ENCODE results near the gene FER. TPM values are rescaled to one million over a fixed set of nuclear protein-coding genes. Genes with fewer than 3 reads are reported as not detected.
"Not testable (repeated sequence)": the region's sequence is repeated elsewhere in the genome, so short reads cannot be mapped to it uniquely, and the experiment has no call there.

FER gene
- total RNA-seq, 1 donor from 2014 or later = 30.9 TPM

DNA sequence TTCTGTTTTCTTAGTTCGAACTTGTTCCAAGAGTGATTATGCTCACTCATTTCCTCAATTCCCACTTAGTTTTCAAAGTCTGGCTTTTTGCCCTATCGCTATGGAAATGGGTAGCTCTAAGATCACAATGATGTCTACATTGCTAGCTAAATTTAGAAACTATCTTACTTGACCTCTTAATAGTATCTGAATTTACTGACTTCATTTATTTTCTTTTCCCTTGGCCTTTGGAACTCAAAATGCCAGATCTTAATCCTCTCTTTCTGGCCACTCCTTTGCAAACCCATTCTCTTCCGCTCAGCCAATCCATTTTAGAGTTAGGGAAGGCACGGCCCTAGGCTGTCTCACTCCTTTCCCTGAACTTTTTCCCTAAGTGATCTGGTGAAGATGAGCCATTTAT, 137.0 kb downstream of the FER start:
- TF ChIP-seq, protein P1, sequence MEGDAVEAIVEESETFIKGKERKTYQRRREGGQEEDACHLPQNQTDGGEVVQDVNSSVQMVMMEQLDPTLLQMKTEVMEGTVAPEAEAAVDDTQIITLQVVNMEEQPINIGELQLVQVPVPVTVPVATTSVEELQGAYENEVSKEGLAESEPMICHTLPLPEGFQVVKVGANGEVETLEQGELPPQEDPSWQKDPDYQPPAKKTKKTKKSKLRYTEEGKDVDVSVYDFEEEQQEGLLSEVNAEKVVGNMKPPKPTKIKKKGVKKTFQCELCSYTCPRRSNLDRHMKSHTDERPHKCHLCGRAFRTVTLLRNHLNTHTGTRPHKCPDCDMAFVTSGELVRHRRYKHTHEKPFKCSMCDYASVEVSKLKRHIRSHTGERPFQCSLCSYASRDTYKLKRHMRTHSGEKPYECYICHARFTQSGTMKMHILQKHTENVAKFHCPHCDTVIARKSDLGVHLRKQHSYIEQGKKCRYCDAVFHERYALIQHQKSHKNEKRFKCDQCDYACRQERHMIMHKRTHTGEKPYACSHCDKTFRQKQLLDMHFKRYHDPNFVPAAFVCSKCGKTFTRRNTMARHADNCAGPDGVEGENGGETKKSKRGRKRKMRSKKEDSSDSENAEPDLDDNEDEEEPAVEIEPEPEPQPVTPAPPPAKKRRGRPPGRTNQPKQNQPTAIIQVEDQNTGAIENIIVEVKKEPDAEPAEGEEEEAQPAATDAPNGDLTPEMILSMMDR (IDR thresholded peaks at IDR 0.05; ENCODE audit: partially characterized antibody, unreplicated experiment) = no peak

DNA sequence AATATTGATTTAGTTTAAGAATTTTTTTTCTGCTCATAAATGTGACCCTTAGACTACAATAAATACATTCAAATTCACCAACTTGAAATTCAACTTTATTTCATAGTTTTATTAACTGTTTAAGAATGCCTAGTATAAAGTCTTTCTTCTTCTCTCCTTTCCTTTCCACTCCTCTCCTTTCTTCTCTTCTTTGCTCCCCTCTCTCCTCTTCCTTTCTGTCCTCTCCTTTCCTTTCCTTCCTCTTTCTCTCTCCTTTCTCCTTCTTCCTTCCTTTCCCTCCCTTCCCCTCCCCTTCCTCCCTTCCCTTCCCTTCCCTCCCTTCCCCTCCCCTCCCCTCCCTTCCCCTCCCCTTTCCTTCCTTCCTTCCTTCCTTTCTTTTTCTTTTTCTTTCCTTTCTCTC, 150.6 kb downstream of the FER start:
- Mint-ChIP-seq H3K4me1 (ENCODE audit: low read depth, unreplicated experiment) (no peaks in the 10 kb centered on the region), H3K4me3 (ENCODE audit: unreplicated experiment) (no peak overlapping the region), H3K9me3 (ENCODE audit: unreplicated experiment) (peaks cover 2% of the 10 kb centered on the region), H3K27ac (ENCODE audit: unreplicated experiment) (no peak overlapping the region), H3K27me3 (ENCODE audit: unreplicated experiment) (no peaks in the 10 kb centered on the region), H3K36me3 (ENCODE audit: unreplicated experiment) (peaks cover 6% of the 10 kb centered on the region)
- no peak for DNase-seq
- TF ChIP-seq, protein P1 (IDR thresholded peaks at IDR 0.05; ENCODE audit: partially characterized antibody, unreplicated experiment) = no peak

More for the DNA sequence above, 137.0 kb downstream of the FER start:
- Mint-ChIP-seq H3K4me1 (ENCODE audit: low read depth, unreplicated experiment) (peaks cover 2% of the 10 kb centered on the region), H3K36me3 (ENCODE audit: unreplicated experiment) (peaks cover 5% of the 10 kb centered on the region), H3K27me3 (ENCODE audit: unreplicated experiment) (no peaks in the 10 kb centered on the region), H3K27ac (ENCODE audit: unreplicated experiment) (no peak overlapping the region), H3K9me3 (ENCODE audit: unreplicated experiment) (no peaks in the 10 kb centered on the region), H3K4me3 (ENCODE audit: unreplicated experiment) (no peak overlapping the region)
- DNase-seq = no peak

DNA sequence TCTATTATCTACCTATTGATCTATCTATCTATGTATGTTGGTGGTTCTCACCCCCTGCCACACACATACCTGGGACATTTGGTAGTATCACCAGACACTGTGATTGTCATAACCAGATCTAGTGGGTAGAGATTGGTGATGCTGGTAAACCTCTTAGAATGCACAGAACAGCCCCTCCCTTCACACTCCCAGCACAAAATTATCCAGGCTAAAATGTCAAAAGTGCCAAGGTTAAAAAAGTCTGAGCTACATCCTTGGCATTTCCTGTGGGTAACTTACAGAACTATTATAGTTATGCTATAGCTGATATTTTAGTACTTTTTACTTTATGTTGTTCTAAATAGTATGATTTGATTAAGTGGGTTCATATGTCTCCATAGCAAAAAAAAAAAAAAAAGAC, 151.0 kb downstream of the FER start:
- H3K4me3 Mint-ChIP-seq (ENCODE audit: unreplicated experiment) = no peak overlapping the region
- no peaks in the 10 kb centered on the region for H3K27me3 Mint-ChIP-seq (ENCODE audit: unreplicated experiment)
- peaks cover 6% of the 10 kb centered on the region for H3K36me3 Mint-ChIP-seq (ENCODE audit: unreplicated experiment)
- TF ChIP-seq, protein P1 (IDR thresholded peaks at IDR 0.05; ENCODE audit: partially characterized antibody, unreplicated experiment) = no peak
- H3K4me1 Mint-ChIP-seq (ENCODE audit: low read depth, unreplicated experiment) = no peaks in the 10 kb centered on the region
- no peak overlapping the region for H3K27ac Mint-ChIP-seq (ENCODE audit: unreplicated experiment)
- no peak for DNase-seq
- H3K9me3 Mint-ChIP-seq (ENCODE audit: unreplicated experiment) = peaks cover 2% of the 10 kb centered on the region

DNA sequence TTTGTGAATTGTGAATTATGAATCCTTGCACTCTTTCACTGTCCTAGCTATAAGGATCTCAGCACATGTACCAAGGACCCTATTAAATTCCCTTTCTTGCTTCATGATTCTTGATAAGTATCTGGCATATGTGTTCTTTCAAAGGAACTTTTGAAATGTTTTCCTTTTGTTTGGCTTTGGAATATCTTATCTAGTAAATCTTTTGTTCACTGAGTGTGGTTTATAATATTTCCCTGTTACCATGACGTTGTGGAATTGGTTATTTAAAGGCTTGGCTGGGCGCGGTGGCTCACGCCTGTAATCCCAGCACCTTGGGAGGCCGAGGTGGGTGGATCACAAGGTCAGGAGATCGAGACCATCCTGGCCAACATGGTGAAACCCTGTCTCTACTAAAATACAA, 151.5 kb downstream of the FER start:
- H3K4me3 Mint-ChIP-seq (ENCODE audit: unreplicated experiment) = not testable (repeated sequence)

DNA sequence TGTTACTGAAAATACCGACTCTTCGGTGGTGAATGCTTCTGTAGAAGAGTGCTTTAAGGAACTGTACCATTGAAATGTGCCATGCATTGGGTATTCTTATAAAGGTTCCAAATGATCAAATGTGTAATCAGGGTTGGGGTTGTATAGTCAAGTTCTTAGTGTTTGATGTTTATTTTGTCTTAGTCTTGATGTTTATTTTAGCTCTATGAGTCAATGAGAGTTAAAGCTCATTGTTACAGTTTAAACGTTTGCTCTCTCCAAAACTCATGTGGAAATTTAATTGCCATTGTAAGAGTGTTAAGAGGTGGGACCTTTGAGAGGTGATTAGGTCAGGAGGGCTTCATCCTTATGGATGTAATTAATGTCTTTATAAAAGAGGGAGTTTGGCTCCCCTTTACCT, 153.0 kb downstream of the FER start:
- Mint-ChIP-seq H3K27me3 (ENCODE audit: unreplicated experiment) (no peaks in the 10 kb centered on the region), H3K36me3 (ENCODE audit: unreplicated experiment) (no peaks in the 10 kb centered on the region), H3K27ac (ENCODE audit: unreplicated experiment) (no peak overlapping the region), H3K4me1 (ENCODE audit: low read depth, unreplicated experiment) (no peaks in the 10 kb centered on the region), H3K9me3 (ENCODE audit: unreplicated experiment) (no peaks in the 10 kb centered on the region), H3K4me3 (ENCODE audit: unreplicated experiment) (no peak overlapping the region)
- TF ChIP-seq, protein P1 (IDR thresholded peaks at IDR 0.05; ENCODE audit: partially characterized antibody, unreplicated experiment) = no peak
- no peak for DNase-seq

More for the DNA sequence above, 151.5 kb downstream of the FER start:
- not testable (repeated sequence) for H3K27me3 Mint-ChIP-seq (ENCODE audit: unreplicated experiment); H3K9me3 Mint-ChIP-seq (ENCODE audit: unreplicated experiment); H3K4me1 Mint-ChIP-seq (ENCODE audit: low read depth, unreplicated experiment); DNase-seq; H3K27ac Mint-ChIP-seq (ENCODE audit: unreplicated experiment); H3K36me3 Mint-ChIP-seq (ENCODE audit: unreplicated experiment)

DNA sequence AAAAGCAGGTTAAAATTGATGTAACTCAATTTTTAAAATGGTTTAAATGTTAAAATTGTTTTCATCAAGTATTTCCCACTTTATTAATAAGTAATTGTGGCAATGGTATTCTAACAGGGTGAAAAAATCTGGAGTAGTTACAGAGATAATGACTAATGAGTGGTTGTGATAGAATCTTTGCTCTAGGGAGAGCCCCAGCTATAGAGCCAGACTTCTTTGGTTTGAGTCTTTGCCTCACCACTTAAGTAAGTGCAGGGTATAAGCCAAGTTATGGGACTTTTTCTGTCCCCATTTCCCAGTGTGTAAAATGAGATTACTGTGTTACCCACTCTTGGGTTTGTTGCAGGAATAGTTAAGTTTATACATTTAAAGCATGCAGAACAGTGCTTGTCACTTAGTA, 158.1 kb downstream of the FER start:
- no peak for DNase-seq
- H3K27me3 Mint-ChIP-seq (ENCODE audit: unreplicated experiment) = no peaks in the 10 kb centered on the region
- H3K9me3 Mint-ChIP-seq (ENCODE audit: unreplicated experiment) = no peaks in the 10 kb centered on the region
- no peaks in the 10 kb centered on the region for H3K4me1 Mint-ChIP-seq (ENCODE audit: low read depth, unreplicated experiment)
- H3K4me3 Mint-ChIP-seq (ENCODE audit: unreplicated experiment) = no peak overlapping the region
- H3K27ac Mint-ChIP-seq (ENCODE audit: unreplicated experiment) = no peak overlapping the region
- TF ChIP-seq, protein P1 (IDR thresholded peaks at IDR 0.05; ENCODE audit: partially characterized antibody, unreplicated experiment) = no peak
- H3K36me3 Mint-ChIP-seq (ENCODE audit: unreplicated experiment) = no peaks in the 10 kb centered on the region
